A172 (cell line): ENCODE measurements around the gene SPATA22. TPM values are rescaled to one million over a fixed set of nuclear protein-coding genes. Genes with fewer than 3 reads are reported as not detected.
"Not testable (repeated sequence)": the region's sequence is repeated elsewhere in the genome, so short reads cannot be mapped to it uniquely, and the experiment has no call there.

Source experiments
- DNase-seq: peaks from one replicate; pipeline ENCODE4 v3.0.0-alpha.2; 2015; ENCODE audit warnings: low spot score
- total RNA-seq: library from RNA; depleted of rRNA; stranded (reverse); fragments of >200 nt; shearing (Covaris generic); gene quantifications from 2 replicates; pipeline ENCODE4 v1.2.3, GENCODE V29; 2014; rRNA removed

The SPATA22 gene
- total RNA-seq: not detected in 2 replicates

- DNase-seq: no peak
These were observed at the start of gene SPATA22 for GRCh38 chr17:3471599-3471998. Gene SPATA22 (minus strand): TSS chr17:3471819. CDS start chr17:3469325, 2,494 bp downstream.

GRCh38 chr17:3519472-3519871 lies 47.9 kb upstream of the SPATA22 start:
- DNase-seq: not testable (repeated sequence)

GRCh38 chr17:3514873-3515272 lies 43.3 kb upstream of the SPATA22 start:
- DNase-seq: no peak

GRCh38 chr17:3514167-3514566 lies 42.5 kb upstream of the SPATA22 start:
- not testable (repeated sequence) for DNase-seq

- no peak for DNase-seq
These were observed 41.9 kb upstream of the SPATA22 start for GRCh38 chr17:3513305-3514035.

- no peak for DNase-seq
These were observed 41.0 kb upstream of the SPATA22 start for GRCh38 chr17:3512505-3513171.

- no peak for DNase-seq
These were observed 40.4 kb upstream of the SPATA22 start for GRCh38 chr17:3511852-3512504.

- DNase-seq: no peak
These were observed 38.5 kb upstream of the SPATA22 start for GRCh38 chr17:3510090-3510489.

- no peak for DNase-seq
These were observed 36.2 kb upstream of the SPATA22 start for GRCh38 chr17:3507869-3508268.

- no peak for DNase-seq
These were observed 35.5 kb upstream of the SPATA22 start for GRCh38 chr17:3507071-3507470.

- no peak for DNase-seq
These were observed 34.4 kb upstream of the SPATA22 start for GRCh38 chr17:3506054-3506453.

GRCh38 chr17:3505008-3505407 lies 33.4 kb upstream of the SPATA22 start:
- no peak for DNase-seq

- DNase-seq: no peak
These were observed 31.7 kb upstream of the SPATA22 start for GRCh38 chr17:3503285-3503684.

GRCh38 chr17:3502466-3502865 lies 30.8 kb upstream of the SPATA22 start:
- no peak for DNase-seq

- DNase-seq: no peak
These were observed 29.7 kb upstream of the SPATA22 start for GRCh38 chr17:3501344-3501743.

GRCh38 chr17:3497101-3497500 lies 25.5 kb upstream of the SPATA22 start:
- no peak for DNase-seq

GRCh38 chr17:3485481-3486068 lies 14.0 kb upstream of the SPATA22 start:
- DNase-seq: no peak

GRCh38 chr17:3482852-3483251 lies 11.2 kb upstream of the SPATA22 start:
- no peak for DNase-seq

- DNase-seq: no peak
These were observed 8.4 kb upstream of the SPATA22 start for GRCh38 chr17:3479988-3480387.

GRCh38 chr17:3475812-3476610 lies 4.4 kb upstream of the SPATA22 start, which contains the start of gene ASPA:
Gene ASPA (plus strand): TSS chr17:3475997. CDS start chr17:3476160, 163 bp downstream.
- no peak for DNase-seq

GRCh38 chr17:3475251-3475685 lies 3.6 kb upstream of the SPATA22 start:
- no peak for DNase-seq
